ENCODE measurements around the gene RSL24D1.
"Not testable (repeated sequence)": the region's sequence is repeated elsewhere in the genome, so short reads cannot be mapped to it uniquely, and the experiment has no call there.

The RSL24D1 gene

DNA sequence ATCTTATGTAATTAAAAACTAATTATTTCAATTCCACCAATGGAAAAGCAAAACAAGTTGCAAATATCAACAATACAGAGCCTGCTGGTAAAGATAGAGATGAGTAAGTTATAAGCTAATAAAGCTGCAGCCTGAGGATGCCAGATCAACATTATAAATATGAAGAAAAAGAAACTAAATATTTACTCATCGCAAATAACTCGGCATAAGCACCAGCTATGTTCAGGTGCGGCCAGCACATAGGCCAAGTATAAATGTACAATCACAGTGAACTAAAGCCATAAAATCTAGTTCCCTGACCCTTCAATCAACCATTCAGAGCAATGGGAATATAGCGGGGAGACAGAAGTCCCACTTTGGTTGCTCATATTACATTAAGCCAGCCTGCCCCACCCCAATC is 7.7 kb upstream of the RSL24D1 start:
- ATAC-seq = no peak

GRCh38 chr15:55202206-55202605 is 5.5 kb upstream of the RSL24D1 start:
- ATAC-seq = no peak

- no peak for ATAC-seq
Observed at GRCh38 chr15:55198706-55199105, 2.0 kb upstream of the RSL24D1 start.

DNA sequence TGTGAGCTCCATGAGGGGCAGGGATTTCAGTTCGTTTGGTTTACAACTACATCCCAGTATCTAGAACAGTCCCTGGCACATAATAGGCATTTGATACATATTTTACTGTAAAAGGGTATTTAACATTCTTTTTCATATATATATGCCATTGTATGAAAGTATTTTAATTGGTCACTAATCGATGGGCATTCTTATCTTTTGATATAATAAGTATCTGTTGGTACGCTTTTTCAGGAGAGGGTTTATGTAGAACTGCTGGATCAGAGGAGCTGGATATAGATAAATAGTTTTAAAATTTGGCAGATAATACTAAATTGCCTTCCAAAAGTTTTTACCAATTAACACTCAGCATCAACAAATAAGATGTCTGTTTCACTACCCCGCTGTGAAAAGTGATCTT is 978 bp upstream of the RSL24D1 start:
- no peak for ATAC-seq

- peak in 1 of 2 donors; percentile 5 for ATAC-seq
Observed at GRCh38 chr15:55197362-55197705, 593 bp upstream of the RSL24D1 start.

DNA sequence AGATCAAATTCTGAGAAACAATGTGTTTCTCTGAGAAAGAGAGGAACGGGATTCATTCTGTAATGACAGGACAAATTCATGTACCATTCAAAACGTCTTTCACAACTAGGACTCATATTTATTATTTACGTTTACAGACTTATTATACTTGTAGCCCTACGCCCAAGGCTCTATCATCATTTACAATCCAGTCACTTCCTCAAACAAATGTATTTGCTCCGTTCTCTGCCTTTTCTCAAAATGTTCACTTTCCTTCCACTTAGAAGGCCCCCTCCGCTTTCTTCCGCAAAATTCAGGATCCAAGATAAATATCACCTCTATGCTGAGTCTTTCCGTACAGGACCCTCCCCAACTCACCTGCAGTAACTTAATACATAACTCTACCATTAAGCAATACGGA is 745 bp downstream of the RSL24D1 start:
- no peak for ATAC-seq

- no peak for ATAC-seq
Observed at GRCh38 chr15:55194256-55194655, 2.5 kb downstream of the RSL24D1 start.

GRCh38 chr15:55186331-55186730 is 10.4 kb downstream of the RSL24D1 start:
- ATAC-seq = no peak

DNA sequence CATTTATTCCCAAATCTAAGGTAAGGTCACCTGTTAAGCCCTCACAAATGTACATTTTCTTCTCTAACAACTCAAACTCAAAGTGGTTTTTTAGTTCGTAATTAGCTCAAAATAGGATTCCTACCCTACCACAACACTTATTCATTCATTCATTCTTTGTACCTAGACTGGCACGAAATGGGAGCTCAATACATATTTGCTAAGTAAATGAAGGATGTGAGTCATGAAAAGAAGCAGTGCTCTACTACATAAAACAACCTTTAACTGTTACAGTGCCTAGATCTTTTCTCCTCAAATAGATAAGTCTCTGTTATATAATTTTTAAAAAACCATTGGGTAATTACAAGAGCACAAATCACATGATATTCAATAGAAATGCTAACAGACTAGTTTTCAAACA is 13.1 kb downstream of the RSL24D1 start:
- ATAC-seq = no peak

DNA sequence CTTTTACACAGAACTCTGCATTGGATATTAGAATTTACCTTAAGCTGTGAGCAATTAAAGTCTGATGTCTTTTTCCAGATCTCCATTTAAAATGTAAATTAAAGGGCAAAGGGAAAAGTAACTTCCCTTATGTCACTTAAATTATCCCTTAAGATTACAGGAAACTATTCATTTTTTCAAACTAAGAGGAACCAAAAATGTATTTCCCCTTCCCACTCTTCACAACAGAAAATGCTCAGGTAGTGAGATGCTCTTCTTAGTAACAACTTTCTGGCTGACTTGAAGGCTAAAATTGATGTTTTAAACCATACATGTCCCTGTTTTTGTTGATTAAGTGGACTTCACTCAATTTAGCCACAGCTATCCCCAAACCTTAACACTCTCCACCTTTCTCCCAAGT is 17.6 kb downstream of the RSL24D1 start:
- no peak for ATAC-seq

- ATAC-seq = no peak
Observed at GRCh38 chr15:55170361-55170760, 26.4 kb downstream of the RSL24D1 start.

- peak in 1 of 2 donors; percentile 38 for ATAC-seq
Observed at GRCh38 chr15:55168350-55168974, 28.3 kb downstream of the RSL24D1 start.

- no peak for ATAC-seq
Observed at GRCh38 chr15:55164284-55164683, 32.5 kb downstream of the RSL24D1 start.

- no peak for ATAC-seq
Observed at GRCh38 chr15:55151631-55152030, 45.1 kb downstream of the RSL24D1 start.

- not testable (repeated sequence) for ATAC-seq
Observed at GRCh38 chr15:55143132-55143531, 53.6 kb downstream of the RSL24D1 start.

GRCh38 chr15:55133972-55134371 is 62.8 kb downstream of the RSL24D1 start:
- ATAC-seq = no peak

DNA sequence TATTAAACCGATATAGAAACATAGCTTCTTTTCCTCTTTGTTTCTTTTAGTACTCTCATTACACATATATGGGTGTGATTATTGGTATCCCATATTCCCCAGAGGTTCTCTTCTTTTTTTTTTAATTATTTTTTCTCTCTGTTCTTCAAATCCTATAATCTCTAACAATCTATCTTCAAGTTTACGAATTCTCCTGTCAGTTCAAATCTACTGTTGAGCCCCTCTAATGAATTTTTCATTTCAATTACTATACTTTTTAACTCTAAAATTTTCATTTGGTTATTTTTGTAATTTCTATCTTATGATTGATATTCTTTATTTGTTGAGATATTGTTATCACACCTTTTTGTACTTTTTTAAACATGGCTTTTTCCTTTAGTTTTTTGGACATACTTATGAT is 64.1 kb downstream of the RSL24D1 start:
- no peak for ATAC-seq

Data from activated CD4-positive, CD25-positive, alpha-beta regulatory T cell treated with anti-CD3 and anti-CD28 coated beads, Interleukin-2, amount 50 U/mL, for 24 hours (primary cell).